OCI-LY3 (cell line): ENCODE measurements around the gene CSF2.

Experiments
- H2AFZ ChIP-seq: fragments of 200-600, 300-600 bp; shearing (Covaris generic); 2 replicates; pipeline ENCODE4 v1.6.0; 2014; ENCODE audit warnings: antibody characterized with exemption, low read depth, low read length
- H3K27ac ChIP-seq: fragments of 200-600, 300-600 bp; sonication (generic); 2 replicates; pipeline ENCODE4 v1.5.1; 2014; ENCODE audit warnings: mild to moderate bottlenecking, low read length, moderate library complexity, mixed read lengths
- H3K27me3 ChIP-seq: fragments of 200-600, 300-600 bp; sonication (generic); 2 replicates; pipeline ENCODE4 v1.6.1; 2014; ENCODE audit warnings: low read depth, low read length, mixed read lengths
- H3K36me3 ChIP-seq: fragments of 200-600, 300-600 bp; sonication (generic); replicated peaks from 2 replicates; pipeline ENCODE3; 2014; ENCODE audit warnings: low read depth, low read length, mixed read lengths
- H3K4me1 ChIP-seq: fragments of 300-600, 200-600 bp; sonication (generic); 2 replicates; pipeline ENCODE4 v1.6.1; 2014; ENCODE audit warnings: low read length, mixed read lengths
- H3K4me2 ChIP-seq: fragments of 200-600, 300-600 bp; sonication (generic); 2 replicates; pipeline ENCODE4 v1.6.1; 2014; ENCODE audit warnings: low read length, mixed read lengths
- H3K4me3 ChIP-seq: fragments of 300-600, 200-600 bp; sonication (generic); 2 replicates; pipeline ENCODE4 v1.5.1; 2014; ENCODE audit warnings: antibody characterized with exemption, mild to moderate bottlenecking, low read length, moderate library complexity
- H3K79me2 ChIP-seq: fragments of 300-600, 200-600 bp; shearing (Covaris generic); 2 replicates; pipeline ENCODE4 v1.6.1; 2014; ENCODE audit warnings: mild to moderate bottlenecking, low read length, mixed read lengths
- H3K9ac ChIP-seq: fragments of 300-600, 200-600 bp; shearing (Covaris generic); 2 replicates; pipeline ENCODE4 v1.6.0; 2014; ENCODE audit warnings: mild to moderate bottlenecking, low read length, moderate library complexity
- H3K9me3 ChIP-seq: fragments of 200-600, 300-600 bp; shearing (Covaris generic); 2 replicates; pipeline ENCODE4 v1.6.1; 2014; ENCODE audit warnings: low read length, mixed read lengths; ENCODE audit not compliant: insufficient read depth
- H4K20me1 ChIP-seq: fragments of 200-600, 300-600 bp; sonication (generic); 2 replicates; pipeline ENCODE4 v1.6.1; 2016; ENCODE audit warnings: low read length, mixed read lengths; ENCODE audit not compliant: insufficient read depth
- EZH2phosphoT487 ChIP-seq: fragments of 200-600 bp; shearing (Covaris generic); IDR thresholded peaks from 2 replicates; pipeline ENCODE4 v1.6.1; 2018; ENCODE audit warnings: antibody characterized with exemption, mixed run types, low read depth
- TF ChIP-seq, protein P1 (sequence below): fragments of 200-600, 300-600 bp; sonication (generic); IDR thresholded peaks from 2 replicates; pipeline ENCODE4 v1.5.1; 2014; ENCODE audit warnings: antibody characterized with exemption, low read length, low read depth

CSF2 gene

DNA sequence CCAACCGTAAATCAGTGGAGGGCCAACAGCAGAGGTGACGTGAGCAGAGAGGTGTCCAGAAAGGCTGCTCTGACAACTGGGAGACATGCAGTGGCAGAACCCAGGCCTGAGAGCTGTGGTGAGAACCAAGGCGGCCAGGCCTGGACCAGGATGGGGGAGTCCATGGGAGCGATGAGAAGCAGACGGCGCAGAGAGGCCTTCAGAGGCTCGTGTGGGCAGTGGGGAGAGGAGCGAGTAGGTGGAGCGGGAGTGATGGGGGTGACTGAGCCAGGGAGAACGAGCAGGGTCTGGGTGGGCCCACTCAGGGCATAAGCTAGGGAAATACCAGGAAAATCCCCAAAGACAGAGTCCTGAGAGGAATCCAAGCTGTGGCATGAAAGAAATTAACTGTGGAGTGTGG, 21.1 kb upstream of the CSF2 start:
- Histone ChIP-seq H3K36me3 (no peaks in the 10 kb centered on the region), H3K27ac (no peak overlapping the region), H3K9ac (no peak overlapping the region), H3K79me2 (no peaks in the 10 kb centered on the region), H3K4me1 (no peaks in the 10 kb centered on the region), H3K4me3 (no peak overlapping the region), H3K27me3 (peaks cover 2% of the 10 kb centered on the region), H3K9me3 (no peaks in the 10 kb centered on the region), H3K4me2 (no peak overlapping the region), H2AFZ (no peak overlapping the region), H4K20me1 (no peaks in the 10 kb centered on the region)
- no peak for TF ChIP-seq EZH2phosphoT487
- TF ChIP-seq, protein P1, sequence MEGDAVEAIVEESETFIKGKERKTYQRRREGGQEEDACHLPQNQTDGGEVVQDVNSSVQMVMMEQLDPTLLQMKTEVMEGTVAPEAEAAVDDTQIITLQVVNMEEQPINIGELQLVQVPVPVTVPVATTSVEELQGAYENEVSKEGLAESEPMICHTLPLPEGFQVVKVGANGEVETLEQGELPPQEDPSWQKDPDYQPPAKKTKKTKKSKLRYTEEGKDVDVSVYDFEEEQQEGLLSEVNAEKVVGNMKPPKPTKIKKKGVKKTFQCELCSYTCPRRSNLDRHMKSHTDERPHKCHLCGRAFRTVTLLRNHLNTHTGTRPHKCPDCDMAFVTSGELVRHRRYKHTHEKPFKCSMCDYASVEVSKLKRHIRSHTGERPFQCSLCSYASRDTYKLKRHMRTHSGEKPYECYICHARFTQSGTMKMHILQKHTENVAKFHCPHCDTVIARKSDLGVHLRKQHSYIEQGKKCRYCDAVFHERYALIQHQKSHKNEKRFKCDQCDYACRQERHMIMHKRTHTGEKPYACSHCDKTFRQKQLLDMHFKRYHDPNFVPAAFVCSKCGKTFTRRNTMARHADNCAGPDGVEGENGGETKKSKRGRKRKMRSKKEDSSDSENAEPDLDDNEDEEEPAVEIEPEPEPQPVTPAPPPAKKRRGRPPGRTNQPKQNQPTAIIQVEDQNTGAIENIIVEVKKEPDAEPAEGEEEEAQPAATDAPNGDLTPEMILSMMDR, result no peak

DNA sequence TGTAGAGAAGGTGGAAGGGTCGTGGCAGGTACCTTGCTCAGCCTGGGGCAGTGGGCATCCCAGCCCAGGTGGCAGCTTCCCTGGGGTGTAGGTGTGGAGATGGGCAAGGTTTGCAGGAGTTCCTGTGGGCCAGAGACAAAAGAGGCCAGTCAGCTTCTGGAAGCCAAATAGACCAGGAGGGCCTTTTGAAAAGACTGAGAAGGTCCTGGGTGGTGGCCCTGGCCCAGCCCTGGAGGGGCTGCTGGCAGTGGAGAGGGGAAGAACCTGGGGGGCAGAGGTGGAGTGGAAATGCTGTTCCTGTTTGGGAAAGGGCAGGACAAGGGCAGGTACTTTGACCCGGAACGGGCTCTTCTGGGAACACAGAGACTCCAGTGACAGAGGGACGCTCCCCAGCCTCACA, 20.1 kb upstream of the CSF2 start:
- H3K4me1 ChIP-seq, result no peaks in the 10 kb centered on the region
- H3K4me3 ChIP-seq, result no peak overlapping the region
- no peaks in the 10 kb centered on the region for H3K36me3 ChIP-seq
- no peak overlapping the region for H3K9ac ChIP-seq
- H3K4me2 ChIP-seq, result no peak overlapping the region
- no peaks in the 10 kb centered on the region for H3K9me3 ChIP-seq
- no peak overlapping the region for H2AFZ ChIP-seq
- TF ChIP-seq, protein P1, result no peak
- TF ChIP-seq EZH2phosphoT487, result no peak
- no peaks in the 10 kb centered on the region for H3K79me2 ChIP-seq
- no peaks in the 10 kb centered on the region for H4K20me1 ChIP-seq
- H3K27ac ChIP-seq, result no peak overlapping the region
- H3K27me3 ChIP-seq, result peaks cover 2% of the 10 kb centered on the region

DNA sequence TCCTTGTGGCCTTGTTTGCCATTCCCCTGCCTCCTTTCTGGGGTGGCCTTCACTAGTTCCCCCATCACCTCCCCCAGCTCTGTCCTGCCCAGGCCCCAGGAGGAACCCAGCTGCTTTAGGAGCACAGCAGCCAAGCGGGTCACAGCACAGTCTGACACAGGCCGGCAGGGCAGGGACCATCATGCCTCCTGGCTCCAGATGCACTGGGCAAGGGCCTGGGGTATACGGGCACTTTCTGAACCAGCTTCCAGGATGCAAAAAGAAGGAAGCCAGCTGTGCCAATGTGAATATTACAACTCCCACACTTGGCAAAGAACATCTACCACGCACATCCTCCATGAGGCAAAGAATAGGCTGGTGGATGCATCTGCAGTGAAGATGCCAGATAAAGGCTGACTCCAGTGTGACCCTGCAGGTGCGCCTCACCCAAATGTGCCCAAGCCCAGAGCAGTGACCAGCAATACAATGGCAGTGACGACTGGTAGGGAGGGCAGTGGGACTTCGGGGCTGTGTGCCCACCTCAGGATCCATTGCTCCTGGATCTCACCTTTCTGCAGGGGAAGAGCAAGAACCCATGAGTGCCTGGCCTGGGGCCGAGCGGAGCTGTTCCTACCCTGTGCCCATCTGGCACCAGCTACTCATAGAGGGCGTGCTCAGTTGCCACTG, 19.4 kb upstream of the CSF2 start:
- H2AFZ ChIP-seq, result no peak overlapping the region
- H3K9me3 ChIP-seq, result no peaks in the 10 kb centered on the region
- H3K4me1 ChIP-seq, result no peaks in the 10 kb centered on the region
- H3K4me3 ChIP-seq, result no peak overlapping the region
- H4K20me1 ChIP-seq, result no peaks in the 10 kb centered on the region
- no peak overlapping the region for H3K9ac ChIP-seq
- no peaks in the 10 kb centered on the region for H3K36me3 ChIP-seq
- H3K27me3 ChIP-seq, result peaks cover 2% of the 10 kb centered on the region; the same call in 1 of the 2 replicates
- H3K79me2 ChIP-seq, result no peaks in the 10 kb centered on the region
- H3K27ac ChIP-seq, result no peak overlapping the region
- no peak overlapping the region for H3K4me2 ChIP-seq
- no peak for TF ChIP-seq EZH2phosphoT487
- TF ChIP-seq, protein P1, result no peak

DNA sequence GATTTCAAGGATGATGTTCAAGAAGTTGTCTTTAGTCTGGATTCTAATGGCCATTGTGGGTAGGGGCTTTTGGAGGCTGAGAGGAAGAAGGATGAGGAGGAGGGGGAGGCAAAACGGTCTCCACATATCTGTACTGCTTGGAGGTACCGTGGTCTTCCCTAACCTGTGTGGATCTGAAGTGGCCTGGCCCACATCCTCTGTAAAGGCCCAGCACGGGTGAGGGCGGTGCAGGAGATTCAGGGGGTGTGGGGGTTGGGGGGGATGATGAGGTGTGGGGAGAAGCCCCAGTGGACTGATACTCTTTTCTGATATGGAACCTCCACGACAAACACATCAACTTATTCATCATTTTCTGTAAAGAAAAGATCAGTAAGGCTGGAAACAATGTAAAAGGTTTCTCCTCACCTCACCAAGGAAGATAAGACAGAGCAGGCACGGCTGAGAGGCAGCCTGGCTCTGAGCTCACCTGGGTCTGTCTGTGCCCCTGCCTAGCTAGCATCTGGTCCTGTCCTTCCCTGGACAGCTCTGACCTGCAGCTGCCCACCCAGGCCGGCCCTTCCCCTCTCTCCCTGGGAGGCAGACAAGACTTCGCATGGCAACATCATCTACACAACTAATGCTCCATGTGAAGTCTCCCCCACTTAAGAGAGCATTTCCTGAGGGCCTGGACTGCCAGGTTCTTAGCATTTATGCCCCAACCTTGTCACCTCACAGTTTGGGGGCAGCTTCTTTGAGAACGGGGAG, 18.7 kb upstream of the CSF2 start:
- H3K4me2 ChIP-seq, result no peak overlapping the region
- peaks cover 2% of the 10 kb centered on the region; the same call in 1 of the 2 replicates for H3K27me3 ChIP-seq
- no peaks in the 10 kb centered on the region for H3K79me2 ChIP-seq
- no peaks in the 10 kb centered on the region for H3K9me3 ChIP-seq
- no peaks in the 10 kb centered on the region for H4K20me1 ChIP-seq
- H3K36me3 ChIP-seq, result no peaks in the 10 kb centered on the region
- no peaks in the 10 kb centered on the region for H3K4me1 ChIP-seq
- H3K27ac ChIP-seq, result no peak overlapping the region
- no peak for TF ChIP-seq EZH2phosphoT487
- TF ChIP-seq, protein P1, result no peak
- H3K4me3 ChIP-seq, result no peak overlapping the region
- no peak overlapping the region for H2AFZ ChIP-seq
- no peak overlapping the region for H3K9ac ChIP-seq
